Stimulated activated CD4-positive, alpha-beta T cell treated with anti-CD3 and anti-CD28 coated beads, Interleukin-1b, Interleukin-23, amount 100 ng/mL, for 24 hours (primary cell): Measurements from ENCODE around the gene JUN.

ENCODE experiments used
- DNase-seq, 4 experiments: peaks; one replicate each; pipeline ENCODE4 v3.0.0-alpha.2; 2020; ENCODE audit warnings: low read depth in 4 of 4, low spot score in 1 of 4

JUN gene

GRCh38 chr1:58764294-58764978, 19.4 kb downstream of the JUN start:
- DNase-seq: no peak

GRCh38 chr1:58763214-58763613, 20.6 kb downstream of the JUN start:
- DNase-seq: no peak

GRCh38 chr1:58762806-58763205, 21.0 kb downstream of the JUN start:
- no peak for DNase-seq

- peak in 3 of 4 experiments; percentile 17 to 53 (median 21) for DNase-seq
Measured at GRCh38 chr1:58755468-58755872, 28.4 kb downstream of the JUN start.

GRCh38 chr1:58754683-58755467, 29.0 kb downstream of the JUN start:
- DNase-seq: no peak

GRCh38 chr1:58754073-58754613, 29.7 kb downstream of the JUN start:
- no peak for DNase-seq

GRCh38 chr1:58753431-58753866, 30.4 kb downstream of the JUN start:
- no peak for DNase-seq

- DNase-seq: no peak
Measured at GRCh38 chr1:58749646-58750045, 34.2 kb downstream of the JUN start.

GRCh38 chr1:58748666-58749065, 35.2 kb downstream of the JUN start:
- no peak for DNase-seq

- no peak for DNase-seq
Measured at GRCh38 chr1:58746757-58747156, 37.1 kb downstream of the JUN start.

GRCh38 chr1:58746182-58746581, 37.7 kb downstream of the JUN start:
- no peak for DNase-seq

GRCh38 chr1:58745666-58746065, 38.2 kb downstream of the JUN start:
- DNase-seq: no peak

GRCh38 chr1:58745117-58745516, 38.7 kb downstream of the JUN start:
- DNase-seq: no peak

- DNase-seq: no peak
Measured at GRCh38 chr1:58741678-58742553, 41.9 kb downstream of the JUN start.

- no peak for DNase-seq
Measured at GRCh38 chr1:58739856-58740466, 43.9 kb downstream of the JUN start.

GRCh38 chr1:58738876-58739275, 45.0 kb downstream of the JUN start:
- DNase-seq: no peak

- no peak for DNase-seq
Measured at GRCh38 chr1:58735586-58735985, 48.3 kb downstream of the JUN start.

- no peak for DNase-seq
Measured at GRCh38 chr1:58734630-58735029, 49.2 kb downstream of the JUN start.

GRCh38 chr1:58732087-58732775, 51.6 kb downstream of the JUN start:
- DNase-seq: no peak
